Amygdala (tissue), 56 donors: Measurements from ENCODE around the gene PCCA.
A peak's percentile ranks its signal among the peaks of the same experiment; 100 is the strongest.

Source experiments
- DNase-seq, 56 donors: peaks; one replicate each; lab custom pipeline; 2025; lab: John Stamatoyannopoulos, UW

Gene PCCA

DNA sequence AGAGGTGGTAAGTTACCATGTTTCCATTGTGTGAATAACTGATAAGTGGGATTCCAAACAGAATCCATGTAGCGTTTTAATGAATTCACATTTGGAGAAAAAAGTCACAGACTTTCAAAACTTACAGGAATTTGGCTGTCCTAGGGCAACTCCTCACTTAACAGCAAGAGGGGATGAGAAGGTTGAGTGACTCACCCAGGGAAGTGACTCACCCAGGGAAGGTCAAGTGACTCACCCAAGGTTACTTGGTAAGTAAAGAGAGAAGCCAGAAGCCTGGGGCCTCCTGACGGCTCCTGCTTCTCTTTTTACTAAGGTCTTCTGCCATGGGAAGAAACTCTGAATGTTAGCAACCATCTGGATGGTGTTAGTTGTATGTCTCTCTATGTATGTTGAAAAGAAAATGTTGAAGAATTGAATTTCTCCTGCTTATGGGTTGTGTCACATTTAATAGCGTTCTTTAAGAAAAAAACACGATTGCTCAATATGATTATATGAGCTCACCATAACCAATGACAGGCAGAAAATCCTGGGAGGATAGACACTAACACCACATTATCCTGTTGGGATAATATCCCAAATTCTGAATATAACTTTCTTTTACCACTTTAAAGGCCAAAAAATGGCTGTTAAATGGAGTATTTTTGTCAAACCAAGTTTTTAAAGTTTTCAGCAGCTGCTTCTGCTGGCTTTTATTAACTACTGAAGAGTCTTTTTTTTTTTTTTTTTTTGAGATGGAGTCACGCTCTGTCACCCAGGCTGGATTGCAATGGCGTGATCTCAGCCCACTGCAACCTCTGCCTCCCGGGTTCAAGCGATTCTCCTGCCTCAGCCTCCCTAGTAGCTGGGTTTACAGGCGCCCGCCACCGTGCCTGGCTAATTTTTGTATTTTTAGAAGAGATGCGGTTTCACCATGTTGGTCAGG is 304.1 kb downstream of the PCCA start:
- DNase-seq = peak in 4 of 56 donors; percentile 3 to 11 (median 6)

DNA sequence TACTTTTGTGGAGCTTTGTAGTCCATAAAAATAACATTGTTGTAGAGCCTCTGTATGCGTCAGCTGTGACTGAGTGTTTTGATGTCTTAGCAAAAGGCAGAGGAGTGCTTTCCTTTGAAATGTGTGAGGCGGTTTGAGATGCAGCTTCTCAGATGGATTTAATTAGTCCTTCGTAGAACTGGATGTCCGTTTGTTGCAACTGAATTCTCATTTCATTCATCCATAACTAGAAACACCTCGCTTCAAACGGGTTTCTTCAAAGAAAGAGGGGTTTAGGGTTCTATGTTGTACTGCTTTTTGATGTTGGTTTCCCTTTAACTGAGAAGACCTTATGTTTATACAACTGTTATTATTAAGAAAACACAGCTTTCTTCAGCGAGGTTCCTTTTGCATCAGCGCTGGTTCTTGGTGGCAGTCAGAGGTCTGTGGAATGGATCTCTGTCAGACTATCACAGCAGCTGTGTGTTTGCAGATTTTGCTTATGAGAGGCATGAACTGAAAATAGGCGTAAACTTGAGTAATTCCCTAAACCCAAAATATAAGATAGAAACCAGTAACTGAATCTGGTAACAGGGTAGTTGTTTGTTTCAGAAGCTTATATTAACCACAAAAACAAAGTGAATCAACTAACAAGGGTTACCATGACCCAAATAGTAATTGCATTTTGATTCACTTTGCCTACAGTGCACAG is 305.3 kb downstream of the PCCA start:
- peak in 1 of 56 donors; percentile 3 for DNase-seq

DNA sequence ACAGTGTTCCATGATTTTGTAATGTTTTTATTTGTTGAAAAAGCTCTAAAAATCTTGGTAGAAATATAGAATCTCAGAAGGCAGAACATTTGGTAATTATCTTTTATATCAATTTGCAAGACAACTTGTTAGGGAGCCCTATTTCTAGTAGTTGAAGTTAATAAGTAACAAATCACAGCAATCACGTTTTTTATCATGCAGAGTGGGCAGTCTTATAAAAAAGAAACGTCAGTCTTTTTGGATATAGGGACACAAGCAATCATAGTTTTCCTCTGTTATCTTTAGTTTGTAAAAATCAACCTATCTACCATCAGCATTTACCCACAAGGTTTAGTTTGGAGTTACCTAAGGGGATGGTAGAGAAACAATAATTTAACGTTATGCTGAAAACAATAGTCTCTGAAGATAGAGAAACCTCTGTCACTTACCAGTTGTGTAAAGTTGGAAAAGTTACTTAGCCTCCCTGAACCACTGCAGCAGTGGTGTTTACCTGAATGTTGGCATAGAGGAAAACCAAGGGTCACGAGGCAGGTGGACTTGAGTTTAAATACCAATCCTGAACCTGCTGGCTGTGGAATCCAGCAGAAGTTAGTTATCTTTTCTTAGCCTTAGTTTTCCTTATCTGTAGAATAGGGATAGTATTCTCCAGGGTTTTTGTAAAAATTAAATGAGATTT is 306.9 kb downstream of the PCCA start:
- DNase-seq = no peak

DNA sequence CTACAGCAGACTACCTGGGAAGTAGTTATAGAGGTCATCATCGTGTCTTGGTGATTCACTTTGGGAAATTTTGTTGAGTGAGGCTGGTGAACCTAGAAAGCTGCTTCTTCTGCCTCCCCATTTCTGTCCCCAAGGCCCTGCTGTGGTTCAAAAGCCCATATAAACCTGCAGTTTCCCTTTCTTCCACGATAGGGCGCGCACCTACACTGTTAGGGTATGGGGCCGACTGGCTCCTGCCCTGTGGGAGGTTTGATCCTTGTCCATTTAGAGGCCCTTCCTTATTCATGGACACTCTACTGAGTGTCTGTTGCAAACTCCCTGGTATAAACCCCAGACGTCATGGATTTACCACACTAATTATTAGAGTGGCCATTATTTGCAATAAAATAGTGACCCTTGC is 307.9 kb downstream of the PCCA start:
- DNase-seq = no peak

DNA sequence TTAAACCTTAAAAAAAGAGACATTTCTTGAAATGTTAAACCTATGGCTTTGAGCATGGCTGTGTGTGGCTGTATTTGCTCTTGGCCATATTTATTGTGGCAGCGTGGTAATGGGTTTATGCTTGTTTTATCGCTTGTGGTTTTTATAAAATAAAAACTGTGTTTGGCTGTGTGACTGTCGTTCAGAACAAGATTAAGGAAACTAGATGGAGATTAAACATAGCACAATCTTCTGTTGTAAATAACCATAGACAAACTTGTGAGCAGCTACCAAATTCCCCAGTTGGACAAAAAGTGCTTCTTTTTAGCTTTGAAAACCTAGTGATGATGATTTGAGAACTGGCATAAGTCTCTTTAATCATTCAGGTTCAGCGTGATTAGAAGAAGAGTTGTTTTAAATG is 308.7 kb downstream of the PCCA start:
- DNase-seq = no peak

DNA sequence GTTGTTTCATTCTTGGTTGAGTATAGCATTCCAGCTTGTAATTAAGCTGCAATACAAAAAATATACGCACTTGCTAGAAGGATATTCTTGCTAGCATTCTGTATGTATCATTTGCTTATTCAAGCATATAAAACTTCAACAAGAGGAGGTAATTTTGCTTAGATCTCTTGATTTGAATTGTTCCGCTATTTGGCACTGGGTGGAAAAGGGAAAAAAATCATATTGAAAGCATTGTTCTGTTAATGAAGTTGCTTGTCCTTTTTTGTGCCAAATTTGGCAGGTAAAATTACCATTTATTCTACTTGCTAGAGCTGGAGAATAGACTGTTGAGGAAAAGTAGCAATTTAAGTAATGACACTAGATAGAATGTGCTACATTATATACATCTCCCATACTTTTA is 309.5 kb downstream of the PCCA start:
- no peak for DNase-seq

DNA sequence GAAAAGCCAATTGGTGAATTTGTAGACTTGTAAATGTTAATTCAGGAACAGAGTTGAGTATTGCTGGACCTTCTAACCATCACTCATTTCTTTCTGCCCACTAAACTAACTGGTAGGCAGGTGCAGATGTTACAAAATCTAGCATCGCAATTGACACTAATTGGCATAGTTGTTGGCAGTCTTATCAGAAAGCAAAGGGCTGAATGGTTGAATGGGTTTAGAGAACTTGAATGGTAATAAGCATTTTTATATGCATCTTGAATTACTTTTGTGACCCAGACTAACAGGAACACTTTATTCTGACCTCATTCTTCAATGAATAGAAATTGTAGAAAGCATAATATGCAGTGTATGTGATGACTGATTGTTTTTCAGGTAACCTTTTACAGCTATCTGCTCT is 310.6 kb downstream of the PCCA start:
- DNase-seq = no peak

DNA sequence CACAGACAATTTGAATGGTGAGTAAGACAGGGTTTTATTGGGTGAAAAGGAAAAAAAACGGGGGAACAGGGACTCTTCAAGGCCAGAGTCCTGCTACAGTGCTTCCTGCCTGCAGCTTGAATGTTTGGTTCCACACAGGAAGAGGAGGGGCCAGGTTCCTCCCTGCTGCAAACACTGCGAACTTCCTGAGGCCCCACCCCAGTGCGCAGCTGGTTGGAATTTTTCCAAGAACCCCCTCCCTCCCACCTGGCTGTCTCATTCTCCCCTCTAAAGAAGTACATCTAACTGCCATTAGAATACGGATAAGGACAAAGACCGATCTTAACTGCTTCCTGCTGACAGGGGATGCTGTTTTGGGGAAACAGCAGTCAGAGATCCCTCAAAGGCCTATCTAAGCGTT is 314.8 kb downstream of the PCCA start:
- no peak for DNase-seq

DNA sequence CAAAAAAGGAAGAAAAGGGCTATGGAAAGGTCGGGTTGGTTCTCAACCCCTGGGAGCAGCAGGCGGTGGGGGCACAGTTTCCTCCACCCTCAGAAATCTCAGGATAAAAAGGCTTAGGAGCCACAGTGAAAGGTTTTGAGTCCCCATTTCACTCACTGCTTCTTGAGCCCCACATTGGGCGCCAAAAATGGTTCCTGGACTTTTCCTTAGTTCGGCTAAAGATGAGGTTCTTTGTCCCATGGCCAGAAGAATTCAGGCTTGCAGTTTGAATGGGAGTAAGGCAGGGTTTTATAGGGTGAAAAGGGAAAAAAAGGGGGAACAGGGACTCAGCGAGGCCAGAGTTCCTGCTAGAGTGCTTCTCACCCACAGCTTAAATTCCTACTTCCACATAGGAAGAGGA is 320.2 kb downstream of the PCCA start:
- DNase-seq = no peak

DNA sequence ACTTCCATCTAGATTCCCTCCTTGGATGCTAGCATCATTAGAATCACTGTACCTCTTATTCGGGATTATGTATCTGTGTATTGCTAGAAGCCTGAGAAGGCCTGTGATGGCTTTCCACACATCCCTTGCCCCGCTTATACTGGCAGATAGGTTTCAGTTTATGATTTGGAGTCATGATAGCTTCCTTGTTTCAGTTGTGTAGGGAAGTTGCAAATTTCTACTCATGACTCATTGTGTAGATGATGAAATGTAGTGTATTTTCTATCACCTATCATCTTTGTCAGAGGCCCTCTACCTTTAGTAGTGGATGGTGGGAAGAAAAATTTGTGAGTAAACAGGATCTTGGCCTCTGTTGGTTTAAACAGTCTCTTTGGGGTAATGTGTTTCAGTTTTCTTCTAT is 334.5 kb downstream of the PCCA start:
- no peak for DNase-seq

DNA sequence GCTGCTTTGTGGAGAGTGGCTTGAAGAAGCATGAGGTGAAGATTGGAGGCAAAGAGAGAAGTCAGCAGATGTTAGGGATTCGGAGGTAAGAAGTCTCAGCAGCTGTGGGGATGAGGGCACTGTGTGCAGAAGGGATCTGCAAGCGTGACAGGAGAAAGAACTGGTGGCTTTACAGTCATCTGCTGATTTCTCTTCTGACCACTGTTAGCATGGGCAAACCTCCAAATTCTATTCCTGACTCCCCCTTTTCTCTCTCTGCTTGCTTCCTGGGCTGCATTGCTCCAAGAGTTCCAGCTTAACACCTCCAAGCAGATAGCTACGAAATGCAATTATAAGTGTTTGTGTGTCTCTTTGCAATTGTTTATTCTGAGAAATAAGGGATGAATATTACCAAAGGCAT is 340.1 kb downstream of the PCCA start:
- DNase-seq = no peak

DNA sequence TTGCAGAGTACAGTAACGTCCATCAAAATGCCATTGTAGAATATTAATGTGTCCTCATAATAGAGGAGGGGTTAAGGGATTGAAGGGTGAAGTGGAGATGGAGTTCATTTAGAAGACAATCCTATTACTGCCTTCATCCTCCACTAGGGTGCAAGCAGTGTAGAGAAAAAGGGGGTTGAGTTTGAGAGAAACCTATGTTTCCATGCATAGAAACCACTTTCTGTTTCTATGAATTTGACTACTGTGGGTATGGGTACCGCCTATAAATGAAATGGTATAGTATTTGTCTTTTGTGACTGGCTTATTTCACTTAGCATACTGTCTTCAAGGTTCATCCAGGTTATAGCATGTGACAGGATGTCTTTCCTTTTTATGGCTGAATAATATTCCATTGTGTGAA is 343.7 kb downstream of the PCCA start:
- no peak for DNase-seq

DNA sequence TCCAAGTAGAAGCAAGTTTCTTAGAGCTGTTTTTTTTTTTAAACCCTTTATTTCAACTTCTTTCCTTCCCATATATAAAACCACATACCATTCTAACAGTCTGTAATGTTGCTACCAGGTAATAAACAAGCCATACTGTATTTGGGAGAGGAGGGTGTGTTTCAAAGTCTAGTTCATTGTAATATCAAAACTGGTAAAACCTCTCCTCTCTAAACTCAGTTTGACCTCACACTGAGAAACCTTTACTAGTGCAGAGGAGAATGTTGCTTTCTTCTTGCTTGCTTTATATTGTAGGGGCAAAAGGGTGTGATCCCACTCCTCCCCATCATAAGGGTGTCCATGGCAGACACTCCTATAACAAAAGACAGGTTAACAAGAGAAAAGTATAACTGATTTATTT is 344.6 kb downstream of the PCCA start:
- DNase-seq = no peak

DNA sequence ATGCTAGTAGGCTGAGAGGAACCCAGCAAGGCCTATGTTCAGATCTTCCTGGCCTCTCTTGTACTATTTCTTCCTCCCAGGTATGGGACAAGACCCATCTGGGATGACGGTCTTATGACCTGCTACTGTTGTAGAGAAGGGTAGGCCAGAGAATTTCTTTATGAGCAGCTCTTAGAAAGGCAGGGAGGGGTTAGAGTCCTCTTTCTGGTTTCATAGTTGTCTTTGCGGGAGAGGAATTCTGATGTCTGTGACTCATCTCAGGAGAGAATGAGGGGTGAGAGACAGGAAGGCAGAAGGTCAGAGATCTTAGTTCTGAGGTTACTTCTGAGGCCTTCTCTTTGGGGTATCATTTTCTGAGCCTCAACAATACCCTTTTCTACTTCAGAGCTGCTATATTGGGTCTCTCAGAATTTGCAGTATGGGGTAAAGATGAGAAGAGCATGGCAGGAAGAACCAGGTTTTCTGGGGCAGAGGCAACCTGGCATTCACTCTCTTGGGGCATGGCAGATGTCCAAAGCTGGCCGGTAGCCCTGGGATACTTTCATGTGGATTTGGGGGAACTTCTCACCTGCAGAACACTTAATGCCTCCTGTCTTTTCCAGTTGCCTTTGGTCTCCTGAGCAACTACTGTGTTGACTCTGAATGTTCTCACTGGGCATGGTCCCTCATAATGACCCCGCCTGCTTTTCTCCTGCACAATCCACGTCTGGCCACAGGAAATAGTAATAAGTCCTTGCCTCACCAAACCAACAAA is 345.3 kb downstream of the PCCA start:
- no peak for DNase-seq

DNA sequence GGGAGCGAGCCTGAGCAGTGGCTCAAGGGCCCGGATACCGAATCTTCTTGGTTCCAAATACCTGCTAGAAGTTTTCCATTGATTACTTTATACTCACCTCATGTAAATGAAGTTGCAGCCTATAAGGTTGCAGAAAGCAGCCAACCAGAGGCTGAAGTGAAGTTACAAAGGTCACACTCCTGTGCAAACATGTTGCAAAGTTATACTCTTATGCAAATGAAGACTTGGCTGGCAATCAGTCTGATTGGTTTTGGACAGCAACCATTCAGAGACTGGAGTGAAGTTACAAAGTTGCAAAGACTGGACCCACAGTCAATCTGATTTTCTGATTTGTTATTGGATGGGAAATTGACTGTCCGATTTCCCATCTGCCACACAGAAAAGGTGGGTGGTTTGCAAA is 347.2 kb downstream of the PCCA start:
- DNase-seq = no peak

DNA sequence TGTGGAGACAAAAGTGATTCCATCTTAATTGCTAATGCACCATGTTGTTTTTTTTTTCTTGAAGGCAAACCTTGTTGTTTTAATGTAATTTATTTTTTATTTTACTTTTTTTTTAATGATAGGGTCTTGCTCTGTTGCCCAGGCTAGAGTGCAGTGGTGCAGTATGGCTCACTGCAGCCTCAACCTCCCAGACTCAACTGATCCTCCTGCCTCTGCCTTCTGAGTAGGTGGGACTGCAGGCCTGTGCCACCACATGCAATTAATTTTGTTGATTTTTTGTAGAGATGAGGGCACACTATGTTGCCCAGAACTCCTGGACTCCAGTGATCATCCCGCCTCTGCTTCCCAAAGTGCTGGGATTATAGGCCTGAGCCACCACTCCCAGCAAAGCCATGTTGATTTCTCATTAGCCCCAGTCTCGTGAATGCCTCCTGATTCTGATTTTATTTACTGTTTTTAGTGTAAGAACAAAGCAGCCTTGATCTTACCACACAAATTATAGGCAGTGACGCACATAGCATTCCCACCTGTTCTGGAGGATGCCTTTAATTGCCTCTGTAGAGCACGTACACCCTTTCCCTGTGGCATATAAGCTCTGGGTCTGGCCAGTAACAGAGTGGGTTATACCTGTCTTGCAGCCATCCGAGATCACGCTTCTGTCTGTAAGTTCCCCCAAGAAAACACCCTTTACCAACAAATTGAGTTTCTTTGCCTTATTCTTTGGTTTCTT is 349.3 kb downstream of the PCCA start:
- DNase-seq = no peak

DNA sequence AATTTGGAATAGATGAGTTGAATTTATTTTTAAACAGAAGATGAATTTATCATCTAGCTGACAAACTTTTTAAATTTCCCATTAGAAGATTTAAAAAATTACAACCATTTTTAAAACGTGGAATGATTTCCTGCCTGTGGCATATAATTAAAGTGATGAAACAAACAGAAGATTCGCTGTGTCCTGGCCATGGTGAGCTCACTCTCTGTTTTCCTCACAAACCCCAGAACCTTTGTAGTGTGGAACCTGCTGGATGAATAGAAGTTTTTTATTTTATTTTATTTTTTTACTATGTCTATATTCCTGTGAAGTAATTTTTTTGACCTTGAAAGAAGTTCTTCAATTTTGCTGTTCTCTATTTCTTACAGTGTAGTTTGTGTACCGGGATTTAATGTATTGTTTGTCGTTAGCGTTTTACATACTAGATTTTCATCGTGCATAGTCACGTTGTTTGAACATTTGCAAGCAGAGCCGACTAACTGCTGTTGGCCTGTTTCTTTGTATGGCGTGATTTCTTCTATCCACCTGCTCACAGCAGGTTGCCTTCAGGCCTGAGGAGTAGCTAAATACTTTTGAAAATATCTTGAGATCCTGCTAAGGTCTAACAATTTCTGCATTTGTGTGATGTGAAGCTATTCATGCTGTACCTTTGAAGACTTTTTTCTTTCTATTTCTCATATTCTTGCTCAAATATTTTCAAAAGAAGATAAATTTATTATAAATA is 350.5 kb downstream of the PCCA start:
- DNase-seq = no peak

DNA sequence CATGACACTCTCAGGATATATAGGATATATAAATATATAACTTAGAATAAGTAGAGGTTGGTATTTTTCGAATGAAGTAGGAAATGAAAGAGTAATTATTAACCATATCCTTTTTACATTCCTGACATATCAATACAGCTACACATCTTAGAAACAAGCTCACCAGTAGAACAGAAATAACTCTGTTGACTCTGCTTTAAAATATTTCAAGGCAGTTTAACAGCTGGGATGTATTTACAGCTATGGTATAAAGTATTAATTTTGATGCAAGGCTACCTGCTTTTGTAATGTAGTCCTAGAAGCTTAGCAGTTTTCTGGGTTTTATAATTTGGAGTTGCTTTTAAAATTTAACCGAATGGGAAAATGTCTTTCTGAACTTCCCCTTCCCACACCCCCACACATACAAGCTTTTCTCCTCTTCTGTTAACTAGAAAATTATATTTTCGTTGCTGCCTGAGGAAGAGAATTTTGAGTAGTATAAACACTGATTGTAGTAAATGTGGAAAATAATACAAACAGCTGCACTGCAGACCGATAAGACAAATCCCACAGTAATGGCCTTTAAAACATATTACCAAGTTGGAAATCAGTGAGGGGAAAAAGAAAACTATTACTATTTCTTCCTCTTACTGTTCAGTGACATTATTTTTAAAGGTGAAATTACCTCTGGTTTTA is 352.0 kb downstream of the PCCA start:
- no peak for DNase-seq
